GM12872 (cell line): ENCODE data around the gene IFT43.

Source experiments
- CTCF ChIP-seq: IDR thresholded peaks from 3 replicates; pipeline ENCODE4 v1.5.1; 2011; ENCODE audit warnings: low read depth, mild to moderate bottlenecking, low read length, moderate library complexity; ENCODE audit not compliant: insufficient read depth

Gene IFT43

GRCh38 chr14:75972801-75973421 is 12.7 kb upstream of the IFT43 start:
- no peak for TF ChIP-seq CTCF

- TF ChIP-seq CTCF, result no peak
Measured at GRCh38 chr14:75976826-75977581, 8.6 kb upstream of the IFT43 start.

GRCh38 chr14:75977582-75977943 is 8.0 kb upstream of the IFT43 start:
- no peak for TF ChIP-seq CTCF

GRCh38 chr14:75978249-75978731 is 7.3 kb upstream of the IFT43 start:
- TF ChIP-seq CTCF, result no peak

GRCh38 chr14:75979071-75979571 is 6.4 kb upstream of the IFT43 start:
- TF ChIP-seq CTCF, result peak; percentile 59

- TF ChIP-seq CTCF, result no peak
Measured at GRCh38 chr14:75979648-75980565, 5.7 kb upstream of the IFT43 start.

GRCh38 chr14:75980856-75981255 is 4.7 kb upstream of the IFT43 start:
- no peak for TF ChIP-seq CTCF
